Bronchial epithelial cell (primary cell): ENCODE measurements around the gene SSBP3. TPM values are rescaled to one million over a fixed set of nuclear protein-coding genes. Genes with fewer than 3 reads are reported as not detected.

Experiments used
- DNase-seq: peaks from one replicate; pipeline ENCODE4 v3.0.0-alpha.2; 2010; ENCODE audit warnings: low read depth
- FAIRE-seq: peaks from 2 replicates; lab custom pipeline; 2011; peaks lifted over from hg19 to GRCh38; lab: Jason Lieb, UNC
- H3K27me3 ChIP-seq: 2 replicates; pipeline ENCODE4 v1.5.1; 2011; ENCODE audit warnings: low read length; ENCODE audit not compliant: control insufficient read depth, insufficient read depth
- H3K36me3 ChIP-seq: 2 replicates; pipeline ENCODE4 v1.5.1; 2011; ENCODE audit warnings: low read length; ENCODE audit not compliant: control insufficient read depth, insufficient read depth
- H3K4me3 ChIP-seq: 2 replicates; pipeline ENCODE4 v1.5.1; 2011; ENCODE audit warnings: mild to moderate bottlenecking, low read depth, low read length, control low read depth
- total RNA-seq: library from RNA; depleted of rRNA; stranded (reverse); fragments of >200 nt; gene quantifications from 2 replicates; pipeline ENCODE4 v1.2.1, GENCODE V29; 2014
- TF ChIP-seq, protein P1 (sequence below): IDR thresholded peaks from 2 replicates; pipeline ENCODE4 v1.5.1; 2011; ENCODE audit warnings: mild to moderate bottlenecking, moderate library complexity, low read length, control low read depth, inconsistent platforms; ENCODE audit not compliant: insufficient read depth, severe bottlenecking

Gene SSBP3
- total RNA-seq, 1 donor from 2014 or later: 3.7 TPM

GRCh38 chr1:54193453-54193852, 212.7 kb downstream of the SSBP3 start:
- Histone ChIP-seq H3K36me3 (no peaks in the 10 kb centered on the region), H3K27me3 (no peaks in the 10 kb centered on the region), H3K4me3 (no peak overlapping the region)
- DNase-seq: no peak
- no peak for FAIRE-seq
- TF ChIP-seq, protein P1, sequence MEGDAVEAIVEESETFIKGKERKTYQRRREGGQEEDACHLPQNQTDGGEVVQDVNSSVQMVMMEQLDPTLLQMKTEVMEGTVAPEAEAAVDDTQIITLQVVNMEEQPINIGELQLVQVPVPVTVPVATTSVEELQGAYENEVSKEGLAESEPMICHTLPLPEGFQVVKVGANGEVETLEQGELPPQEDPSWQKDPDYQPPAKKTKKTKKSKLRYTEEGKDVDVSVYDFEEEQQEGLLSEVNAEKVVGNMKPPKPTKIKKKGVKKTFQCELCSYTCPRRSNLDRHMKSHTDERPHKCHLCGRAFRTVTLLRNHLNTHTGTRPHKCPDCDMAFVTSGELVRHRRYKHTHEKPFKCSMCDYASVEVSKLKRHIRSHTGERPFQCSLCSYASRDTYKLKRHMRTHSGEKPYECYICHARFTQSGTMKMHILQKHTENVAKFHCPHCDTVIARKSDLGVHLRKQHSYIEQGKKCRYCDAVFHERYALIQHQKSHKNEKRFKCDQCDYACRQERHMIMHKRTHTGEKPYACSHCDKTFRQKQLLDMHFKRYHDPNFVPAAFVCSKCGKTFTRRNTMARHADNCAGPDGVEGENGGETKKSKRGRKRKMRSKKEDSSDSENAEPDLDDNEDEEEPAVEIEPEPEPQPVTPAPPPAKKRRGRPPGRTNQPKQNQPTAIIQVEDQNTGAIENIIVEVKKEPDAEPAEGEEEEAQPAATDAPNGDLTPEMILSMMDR: no peak

DNA sequence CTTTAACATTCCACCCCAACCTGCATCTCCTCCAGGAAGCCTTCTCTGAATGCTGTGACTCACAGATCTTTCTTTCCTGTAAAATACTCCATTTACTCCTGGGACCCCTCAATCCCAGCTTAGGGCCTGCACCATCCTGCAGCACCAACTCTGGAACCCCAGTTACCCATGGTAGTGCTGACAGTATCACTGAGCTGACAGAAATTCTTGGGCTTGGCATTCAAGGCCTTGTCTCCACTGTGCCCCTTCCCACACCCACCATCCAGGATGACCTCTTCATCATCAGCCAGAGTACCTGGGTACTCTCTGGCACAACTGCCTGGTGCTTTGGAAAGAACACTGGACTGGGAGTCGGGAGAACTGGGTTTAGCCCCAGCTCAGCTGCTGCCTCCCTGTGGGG, 214.7 kb downstream of the SSBP3 start:
- FAIRE-seq: no peak

DNA sequence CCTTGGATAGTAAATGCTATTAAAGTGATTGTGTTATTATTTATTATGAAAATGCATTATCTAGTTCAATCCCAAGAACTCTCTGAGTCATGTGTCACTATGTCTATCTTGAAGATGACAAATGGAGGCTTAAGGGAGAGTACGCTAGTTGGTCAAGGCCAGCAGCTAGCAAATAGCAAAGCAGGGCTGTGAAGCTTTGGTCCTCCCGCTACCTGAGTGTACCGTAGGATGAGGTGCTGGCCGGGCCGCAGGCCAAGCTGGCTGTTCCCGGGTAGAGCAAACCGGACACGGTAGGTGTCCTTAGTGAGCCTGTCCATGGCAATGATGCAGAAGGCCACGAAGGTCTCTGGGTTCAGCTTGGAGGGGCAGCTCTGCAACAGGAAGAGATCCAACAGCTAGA, 215.7 kb downstream of the SSBP3 start:
- DNase-seq: no peak
- no peaks in the 10 kb centered on the region for H3K27me3 ChIP-seq
- no peak overlapping the region for H3K4me3 ChIP-seq
- TF ChIP-seq, protein P1: no peak
- H3K36me3 ChIP-seq: no peaks in the 10 kb centered on the region
- no peak for FAIRE-seq

More for the DNA sequence above, 214.7 kb downstream of the SSBP3 start:
- TF ChIP-seq, protein P1: no peak
- no peak overlapping the region for H3K4me3 ChIP-seq
- DNase-seq: no peak
- H3K27me3 ChIP-seq: no peaks in the 10 kb centered on the region
- no peaks in the 10 kb centered on the region for H3K36me3 ChIP-seq

DNA sequence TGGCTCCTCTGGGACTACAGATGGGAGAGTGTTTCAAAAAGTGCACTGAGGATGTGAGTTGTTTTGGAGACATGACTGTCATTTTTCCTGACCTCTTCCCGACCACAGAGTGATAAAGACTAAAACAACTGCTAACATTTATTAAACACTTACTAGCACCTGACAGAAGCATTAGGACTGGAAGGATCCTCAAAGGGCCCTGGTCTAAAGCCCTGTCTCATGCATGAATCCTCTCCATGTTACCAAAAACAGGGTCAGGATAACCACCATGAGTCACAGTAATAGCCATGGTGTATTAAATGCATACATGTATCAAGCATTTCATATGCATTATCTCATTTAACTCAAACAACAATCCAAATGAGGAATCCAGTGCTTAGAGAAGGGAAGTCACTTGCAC, 217.9 kb downstream of the SSBP3 start:
- Histone ChIP-seq H3K27me3 (no peaks in the 10 kb centered on the region), H3K36me3 (no peaks in the 10 kb centered on the region), H3K4me3 (no peak overlapping the region)
- no peak for FAIRE-seq
- TF ChIP-seq, protein P1: no peak
- no peak for DNase-seq

DNA sequence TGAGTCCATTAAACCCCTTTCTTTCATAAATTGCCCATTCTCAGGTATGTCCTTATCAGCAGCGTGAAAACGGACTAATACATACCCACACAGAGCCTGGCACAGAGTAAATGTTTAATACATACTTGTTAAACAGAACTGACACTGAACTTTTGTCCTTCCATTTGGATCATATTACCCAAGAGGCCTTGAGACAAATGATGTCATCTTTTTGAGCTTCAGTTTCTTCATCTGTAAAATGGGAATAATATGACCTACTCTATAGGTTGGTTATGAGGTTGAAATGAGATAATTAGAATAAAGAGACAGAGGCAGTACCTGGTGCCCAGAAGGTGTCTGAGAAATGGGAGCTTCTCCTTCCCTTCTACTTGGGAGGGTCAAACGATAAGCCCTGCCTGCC, 220.1 kb downstream of the SSBP3 start:
- no peaks in the 10 kb centered on the region for H3K27me3 ChIP-seq
- FAIRE-seq (no peak), DNase-seq (no peak)
- no peak overlapping the region for H3K4me3 ChIP-seq
- TF ChIP-seq, protein P1: no peak
- H3K36me3 ChIP-seq: no peaks in the 10 kb centered on the region

DNA sequence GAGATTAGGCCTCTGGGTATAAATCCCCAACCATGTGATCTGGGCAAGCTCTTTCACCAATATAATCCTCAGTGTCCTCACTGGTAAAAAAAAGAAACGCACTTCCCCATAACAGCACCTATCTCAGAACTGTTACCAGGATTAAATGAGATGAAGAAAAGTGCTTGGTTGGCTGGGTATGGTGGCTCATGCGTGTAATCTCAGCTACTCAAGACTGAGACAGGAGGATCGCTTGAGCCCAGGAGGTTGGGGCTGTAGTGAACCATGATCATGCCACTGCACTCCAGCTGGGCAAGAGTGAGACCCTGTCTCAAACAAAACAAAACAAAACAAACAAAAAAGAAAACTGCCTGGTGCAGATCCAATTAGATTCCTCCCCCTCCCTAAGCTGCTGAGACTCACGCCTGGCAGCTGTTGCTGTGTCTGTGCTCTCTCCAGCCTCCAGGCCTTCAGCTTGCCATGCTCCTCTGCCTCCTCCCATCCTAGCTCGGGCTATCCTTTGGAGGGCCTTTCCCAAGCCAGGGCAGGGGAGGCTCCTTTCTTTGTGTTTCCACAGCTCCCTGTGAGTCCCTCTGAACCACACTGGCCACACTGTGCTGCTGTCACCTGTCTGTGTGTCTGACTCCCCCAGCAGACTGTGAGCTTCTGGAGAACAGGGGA, 225.4 kb downstream of the SSBP3 start:
- Histone ChIP-seq H3K4me3 (no peak overlapping the region), H3K36me3 (no peaks in the 10 kb centered on the region), H3K27me3 (no peaks in the 10 kb centered on the region)
- TF ChIP-seq, protein P1: no peak
- DNase-seq (no peak), FAIRE-seq (no peak)
